Keratinocyte (primary cell): ENCODE measurements around the gene SLC27A2. TPM values are rescaled to one million over a fixed set of nuclear protein-coding genes. Genes with fewer than 3 reads are reported as not detected.
A peak's percentile ranks its signal among the peaks of the same experiment; 100 is the strongest.

Experiments
- DNase-seq: peaks from one replicate; pipeline ENCODE4 v3.0.0-alpha.2; 2011; ENCODE audit warnings: low read depth, missing footprints, low spot score
- FAIRE-seq: peaks from 2 replicates; lab custom pipeline; 2011; peaks lifted over from hg19 to GRCh38; lab: Jason Lieb, UNC
- H2AFZ ChIP-seq: 2 replicates; pipeline ENCODE4 v1.6.0; 2012; ENCODE audit warnings: low read length, control low read depth, inconsistent platforms; ENCODE audit not compliant: control insufficient read depth
- H3K27ac ChIP-seq: 2 replicates; pipeline ENCODE4 v1.5.1; 2011; ENCODE audit warnings: low read length; ENCODE audit not compliant: control insufficient read depth, insufficient read depth
- H3K27me3 ChIP-seq: 3 replicates; pipeline ENCODE4 v1.6.0; 2011; ENCODE audit warnings: low read length; ENCODE audit not compliant: control insufficient read depth, insufficient read depth; ENCODE audit errors: extremely low read depth
- H3K36me3 ChIP-seq, 2 experiments: 2 replicates in 1 of 2; 3 replicates in 1 of 2; pipeline ENCODE4 v1.5.1; 2011; ENCODE audit warnings: low read length in 2 of 2, mild to moderate bottlenecking in 1 of 2; ENCODE audit not compliant: control insufficient read depth in 2 of 2, insufficient read depth in 2 of 2; ENCODE audit errors: extremely low read depth in 1 of 2
- H3K4me1 ChIP-seq: 3 replicates; pipeline ENCODE4 v1.5.1; 2011; ENCODE audit warnings: low read length; ENCODE audit not compliant: control insufficient read depth, insufficient read depth; ENCODE audit errors: extremely low read depth
- H3K4me2 ChIP-seq: 3 replicates; pipeline ENCODE4 v1.6.0; 2011; ENCODE audit warnings: low read depth, low read length; ENCODE audit not compliant: control insufficient read depth, insufficient read depth; ENCODE audit errors: extremely low read depth
- H3K4me3 ChIP-seq, 3 experiments: fragments of 200-600 bp in 1 of 3; sonication (generic) in 1 of 3; 2 replicates in 2 of 3; 3 replicates in 1 of 3; pipeline ENCODE4 v1.5.1; 2011 to 2016; ENCODE audit warnings: low read length in 3 of 3, mild to moderate bottlenecking in 3 of 3, control low read depth in 2 of 3, inconsistent platforms in 1 of 3, low read depth in 1 of 3, mixed read lengths in 1 of 3, mixed run types in 1 of 3, moderate library complexity in 1 of 3; ENCODE audit not compliant: control insufficient read depth in 2 of 3, insufficient read depth in 2 of 3; ENCODE audit errors: extremely low read depth in 1 of 3
- H3K79me2 ChIP-seq: 2 replicates; pipeline ENCODE4 v1.6.0; 2012; ENCODE audit warnings: low read length; ENCODE audit not compliant: control insufficient read depth, insufficient read depth
- H3K9ac ChIP-seq: 3 replicates; pipeline ENCODE4 v1.6.0; 2011; ENCODE audit warnings: low read length; ENCODE audit not compliant: control insufficient read depth, insufficient read depth; ENCODE audit errors: extremely low read depth
- H3K9me1 ChIP-seq: 3 replicates; pipeline ENCODE4 v1.6.0; 2011; ENCODE audit warnings: low read length; ENCODE audit not compliant: control insufficient read depth, insufficient read depth; ENCODE audit errors: extremely low read depth
- H3K9me3 ChIP-seq: 2 replicates; pipeline ENCODE4 v1.5.1; 2012; ENCODE audit warnings: low read depth, low read length; ENCODE audit not compliant: control insufficient read depth
- H4K20me1 ChIP-seq: 3 replicates; pipeline ENCODE4 v1.6.0; 2011; ENCODE audit warnings: low read length; ENCODE audit not compliant: control insufficient read depth, insufficient read depth; ENCODE audit errors: extremely low read depth
- CTCF ChIP-seq, 3 experiments: IDR thresholded peaks in 1 of 3; conservative IDR thresholded peaks in 1 of 3; optimal IDR thresholded peaks in 1 of 3; 2 replicates in 2 of 3; 3 replicates in 1 of 3; pipeline versions ENCODE3 to v1.5.1; 2011; ENCODE audit warnings: low read length in 3 of 3, mild to moderate bottlenecking in 3 of 3, moderate library complexity in 2 of 3, control low read depth in 1 of 3, inconsistent platforms in 1 of 3; ENCODE audit not compliant: insufficient read depth in 2 of 3; ENCODE audit errors: extremely low read depth in 1 of 3
- EZH2 ChIP-seq: IDR thresholded peaks from one replicate; pipeline ENCODE4 v1.6.1; 2012; ENCODE audit warnings: inconsistent platforms, mild to moderate bottlenecking, low read length, moderate library complexity
- dilution Hi-C: fragments of 300-500 bp; cut with MboI; formaldehyde crosslinking; loops from one replicate; pipeline ENCODE4 v1.7.0; 2020; ENCODE audit warnings: low sequenced_read_pairs; ENCODE audit not compliant: extremely low pct_ligation_motif_present
- polyA plus RNA-seq, 5 experiments: library from polyadenylated mRNA; depleted of rRNA in 3 of 5; stranded (reverse) in 3 of 5; stranded (forward) in 1 of 5; unstranded in 1 of 5; fragments of >200 nt; gene quantifications; 1 replicate in 1 of 5; 2 replicates in 3 of 5; 3 replicates in 1 of 5; pipeline versions ENCODE4 v1.2.1 to v1.2.3, GENCODE V29; 2011 to 2012; ENCODE audit warnings: missing spikeins in 2 of 5, low read depth in 1 of 5, low replicate concordance in 1 of 5

Gene SLC27A2
- polyA plus RNA-seq, 1 donor (not counting 4 experiments of a cell fraction or from before 2014, with no cell fraction given) = 0.34 TPM

GRCh38 chr15:50162969-50163718, 18.9 kb upstream of the SLC27A2 start:
- no peak for DNase-seq
- dilution Hi-C loops = no loop called here
- Histone ChIP-seq H4K20me1 (no peaks in the 10 kb centered on the region), H3K36me3 (no peaks in the 10 kb centered on the region), H3K4me2 (peak overlapping the region; percentile 3), H3K4me1 (peaks cover 32% of the 10 kb centered on the region), H3K4me3 (no peak overlapping the region), H3K9ac (no peak overlapping the region), H3K27me3 (no peaks in the 10 kb centered on the region), H3K9me1 (no peaks in the 10 kb centered on the region), H3K79me2 (no peaks in the 10 kb centered on the region), H3K9me3 (no peaks in the 10 kb centered on the region), H2AFZ (no peak overlapping the region), H3K27ac (no peak overlapping the region)
- FAIRE-seq = peak; percentile 79
- no peak for TF ChIP-seq CTCF (optimal IDR thresholded peaks at IDR 0.05 in 1 of 3, IDR thresholded peaks at IDR 0.05 in 1 of 3, conservative IDR thresholded peaks at IDR 0.05 in 1 of 3; ENCODE audit: extremely low read depth in 1 of 3, insufficient read depth in 2 of 3, low read length in 3 of 3)
- TF ChIP-seq EZH2 = no peak

DNA sequence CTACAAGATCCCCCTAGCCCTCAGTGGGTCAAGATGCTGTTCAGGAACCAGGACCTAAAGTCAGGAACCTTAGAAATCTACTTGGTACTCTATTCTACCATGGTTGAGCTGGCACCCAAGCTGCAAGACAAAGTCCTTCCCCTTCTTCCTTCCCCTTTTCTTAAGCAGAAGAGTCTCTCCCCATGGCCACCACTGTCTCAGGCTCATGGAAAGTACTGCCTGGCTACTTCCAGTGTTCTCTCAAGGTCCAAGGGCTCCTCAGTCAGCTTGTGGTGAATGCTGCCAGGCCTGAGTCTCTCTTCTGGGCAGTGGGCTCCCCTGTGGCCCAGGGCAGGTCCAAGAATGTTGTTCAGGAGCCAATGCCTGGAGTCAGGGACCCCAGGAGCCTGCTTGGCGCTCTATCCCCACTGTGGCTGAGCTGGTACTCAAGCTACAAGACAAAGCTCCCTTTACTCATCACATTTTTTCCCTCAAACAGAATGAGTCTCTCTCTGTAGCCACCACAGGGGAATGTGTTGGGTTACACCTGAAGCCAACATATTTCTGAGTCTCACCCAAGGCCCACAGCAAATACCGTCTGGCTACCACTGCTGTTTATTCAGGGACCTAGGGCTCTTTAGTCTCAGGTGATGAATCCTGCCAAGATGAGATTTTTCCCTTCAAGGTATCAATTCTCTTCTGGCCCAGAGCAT, 18.1 kb upstream of the SLC27A2 start:
- dilution Hi-C loops = no loop called here
- Histone ChIP-seq H3K36me3 (no peaks in the 10 kb centered on the region), H4K20me1 (no peaks in the 10 kb centered on the region), H3K4me1 (peaks cover 32% of the 10 kb centered on the region), H3K4me2 (peak overlapping the region; percentile 3), H3K9ac (no peak overlapping the region), H3K9me1 (no peaks in the 10 kb centered on the region), H3K4me3 (no peak overlapping the region), H3K79me2 (no peaks in the 10 kb centered on the region), H3K27ac (no peak overlapping the region), H3K9me3 (no peaks in the 10 kb centered on the region), H3K27me3 (no peaks in the 10 kb centered on the region), H2AFZ (no peak overlapping the region)
- FAIRE-seq (peak; percentile 13), DNase-seq (no peak)
- TF ChIP-seq EZH2 (no peak), CTCF (optimal IDR thresholded peaks at IDR 0.05 in 1 of 3, IDR thresholded peaks at IDR 0.05 in 1 of 3, conservative IDR thresholded peaks at IDR 0.05 in 1 of 3; ENCODE audit: extremely low read depth in 1 of 3, insufficient read depth in 2 of 3, low read length in 3 of 3) (no peak)
